Measurements from ENCODE around the gene SBF1.

DNA sequence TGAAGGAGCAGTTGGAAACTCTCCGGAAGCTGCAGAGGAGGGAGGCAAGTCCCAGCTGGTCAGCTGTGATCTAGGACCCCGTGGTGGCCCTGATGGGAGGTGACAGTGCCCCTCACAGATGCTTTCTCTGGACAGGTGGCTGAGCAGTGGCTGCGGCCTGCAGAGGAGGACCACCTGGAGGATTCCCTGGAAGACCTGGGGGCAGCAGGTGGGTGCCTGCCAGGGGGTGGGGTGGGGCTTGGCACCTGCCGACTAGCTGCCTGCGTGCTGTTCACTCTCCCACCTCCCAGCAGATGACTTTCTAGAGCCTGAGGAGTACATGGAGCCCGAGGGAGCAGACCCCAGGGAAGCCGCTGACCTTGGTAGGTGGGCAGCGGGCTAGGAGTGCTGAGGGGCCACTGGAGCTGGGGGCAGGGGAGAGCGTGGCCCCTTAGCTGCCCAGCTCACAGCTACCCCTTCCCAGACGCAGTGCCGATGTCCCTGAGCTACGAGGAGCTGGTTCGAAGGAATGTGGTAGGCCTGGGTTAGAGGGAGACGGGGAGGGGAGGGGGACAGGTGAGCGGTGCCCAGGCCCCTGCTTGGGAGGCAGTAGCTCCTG, 47.5 kb upstream of the SBF1 start:
- TF ChIP-seq EZH2 (IDR thresholded peaks at IDR 0.05; ENCODE audit: low read length, unreplicated experiment) (no peak), EZH2phosphoT487 (IDR thresholded peaks at IDR 0.05; ENCODE audit: borderline replicate concordance, low read length) (no peak)
- TF ChIP-seq, protein P1, sequence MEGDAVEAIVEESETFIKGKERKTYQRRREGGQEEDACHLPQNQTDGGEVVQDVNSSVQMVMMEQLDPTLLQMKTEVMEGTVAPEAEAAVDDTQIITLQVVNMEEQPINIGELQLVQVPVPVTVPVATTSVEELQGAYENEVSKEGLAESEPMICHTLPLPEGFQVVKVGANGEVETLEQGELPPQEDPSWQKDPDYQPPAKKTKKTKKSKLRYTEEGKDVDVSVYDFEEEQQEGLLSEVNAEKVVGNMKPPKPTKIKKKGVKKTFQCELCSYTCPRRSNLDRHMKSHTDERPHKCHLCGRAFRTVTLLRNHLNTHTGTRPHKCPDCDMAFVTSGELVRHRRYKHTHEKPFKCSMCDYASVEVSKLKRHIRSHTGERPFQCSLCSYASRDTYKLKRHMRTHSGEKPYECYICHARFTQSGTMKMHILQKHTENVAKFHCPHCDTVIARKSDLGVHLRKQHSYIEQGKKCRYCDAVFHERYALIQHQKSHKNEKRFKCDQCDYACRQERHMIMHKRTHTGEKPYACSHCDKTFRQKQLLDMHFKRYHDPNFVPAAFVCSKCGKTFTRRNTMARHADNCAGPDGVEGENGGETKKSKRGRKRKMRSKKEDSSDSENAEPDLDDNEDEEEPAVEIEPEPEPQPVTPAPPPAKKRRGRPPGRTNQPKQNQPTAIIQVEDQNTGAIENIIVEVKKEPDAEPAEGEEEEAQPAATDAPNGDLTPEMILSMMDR (conservative IDR thresholded peaks at IDR 0.05; ENCODE audit: low read depth, low read length): no peak

Data from PC-3 (cell line).